HG02943 (cell line): ENCODE results near the gene HPN.
"Not testable (repeated sequence)": the region's sequence is repeated elsewhere in the genome, so short reads cannot be mapped to it uniquely, and the experiment has no call there.

Source experiments
- ATAC-seq: cut with Tn5 transposase; IDR thresholded peaks from one replicate; pipeline ENCODE4 v1.9.1; 2021; ENCODE audit warnings: mild to moderate bottlenecking, low read depth, moderate library complexity; ENCODE audit not compliant: unreplicated experiment

HPN gene

DNA sequence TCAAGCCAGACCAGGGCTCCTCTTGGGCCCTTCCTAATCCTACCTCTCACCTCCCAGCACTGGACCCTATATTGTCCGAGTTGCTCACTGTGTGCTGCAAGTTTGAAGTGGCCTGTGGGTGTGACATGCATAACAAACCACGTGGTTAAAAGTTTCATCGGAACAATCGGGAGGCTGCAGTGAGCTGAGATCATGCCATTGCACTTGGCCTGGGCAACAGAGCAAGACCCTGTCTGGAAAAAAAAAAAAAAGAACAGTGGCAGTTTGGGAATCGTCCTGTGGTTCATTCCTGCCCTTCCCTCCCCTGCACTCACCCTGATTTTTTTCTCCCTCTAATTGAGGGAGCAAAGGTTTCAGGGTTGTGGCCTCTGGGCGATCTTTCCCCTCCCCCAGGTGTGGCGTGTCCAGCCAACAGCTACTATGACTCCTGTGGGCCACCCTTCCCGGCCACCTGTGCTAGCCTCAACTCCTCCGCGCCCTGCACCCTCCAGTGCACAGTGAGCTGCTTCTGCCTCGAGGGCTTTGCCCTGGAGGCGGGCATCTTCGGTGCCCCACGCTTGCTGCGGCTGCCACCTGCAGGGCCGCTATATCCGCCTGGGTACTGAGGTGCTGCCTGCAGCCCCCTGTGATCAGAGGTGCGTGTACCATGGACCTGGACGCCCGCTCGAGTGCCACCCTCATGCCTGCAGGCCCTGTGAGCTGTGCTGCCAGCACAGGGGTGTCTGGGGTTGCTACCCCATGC, 57.8 kb downstream of the HPN start:
- ATAC-seq: no peak

DNA sequence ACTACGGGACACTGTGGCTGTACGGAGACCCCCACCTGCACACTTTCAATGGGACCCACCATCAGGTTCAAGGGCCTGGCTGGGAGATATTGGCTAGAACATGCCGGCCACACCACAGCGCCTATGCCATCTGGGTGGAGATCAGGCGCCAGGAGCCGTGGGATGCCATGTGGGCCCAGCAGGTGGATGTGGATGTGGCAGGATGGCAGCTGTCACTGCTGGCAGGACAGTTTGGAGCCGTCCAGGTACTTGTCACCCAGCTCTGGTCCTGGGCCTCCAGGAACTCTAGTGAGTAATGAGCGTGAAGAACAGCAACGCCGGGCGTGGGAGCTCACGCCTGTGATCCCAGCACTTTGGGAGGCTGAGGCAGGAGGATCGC, 58.4 kb downstream of the HPN start:
- ATAC-seq: no peak

DNA sequence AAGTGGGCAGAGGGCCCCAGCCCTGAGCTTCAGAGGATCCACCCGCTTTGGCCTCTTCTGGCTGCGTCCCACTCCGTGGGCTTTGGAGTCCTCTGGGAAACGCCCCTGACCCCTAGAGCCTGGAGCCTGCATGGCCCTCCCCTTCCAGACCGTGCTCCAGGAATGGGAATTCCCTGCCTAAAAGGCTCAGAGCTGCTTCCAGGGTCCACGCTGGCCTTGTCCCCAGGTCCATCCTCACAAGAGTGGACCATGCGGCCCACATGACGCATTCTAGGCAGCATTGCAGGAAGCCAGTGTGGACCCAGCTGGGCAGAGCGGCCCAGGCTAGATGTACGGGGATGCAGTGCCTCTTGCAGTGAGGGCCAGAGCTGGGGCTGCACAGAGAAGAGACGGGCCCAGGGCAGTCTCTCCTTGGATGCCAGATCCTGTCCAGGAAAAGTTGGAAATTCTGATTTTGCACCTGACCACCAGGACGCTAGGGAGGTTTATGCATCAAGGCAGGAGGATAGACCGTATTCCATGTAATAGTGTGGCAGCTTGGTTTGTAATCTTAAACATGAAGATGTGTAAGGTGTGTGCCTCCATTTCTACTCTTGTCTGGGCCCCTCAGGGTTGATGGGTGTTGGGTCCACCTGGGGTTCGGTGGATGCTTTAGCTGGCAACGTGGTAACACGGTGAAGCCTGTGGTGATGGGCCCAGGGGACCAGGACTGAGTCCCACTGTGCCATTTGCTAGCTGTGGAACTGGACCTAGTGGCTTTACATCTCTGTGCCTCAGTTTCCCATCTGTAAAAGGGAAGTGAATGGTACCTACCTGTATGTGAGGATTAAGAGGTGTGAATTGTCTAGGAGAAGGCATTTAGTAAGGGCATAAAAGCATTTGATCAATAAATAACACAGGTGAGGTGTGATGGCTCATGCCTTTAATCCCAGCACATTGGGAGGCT, 59.3 kb downstream of the HPN start:
- no peak for ATAC-seq

DNA sequence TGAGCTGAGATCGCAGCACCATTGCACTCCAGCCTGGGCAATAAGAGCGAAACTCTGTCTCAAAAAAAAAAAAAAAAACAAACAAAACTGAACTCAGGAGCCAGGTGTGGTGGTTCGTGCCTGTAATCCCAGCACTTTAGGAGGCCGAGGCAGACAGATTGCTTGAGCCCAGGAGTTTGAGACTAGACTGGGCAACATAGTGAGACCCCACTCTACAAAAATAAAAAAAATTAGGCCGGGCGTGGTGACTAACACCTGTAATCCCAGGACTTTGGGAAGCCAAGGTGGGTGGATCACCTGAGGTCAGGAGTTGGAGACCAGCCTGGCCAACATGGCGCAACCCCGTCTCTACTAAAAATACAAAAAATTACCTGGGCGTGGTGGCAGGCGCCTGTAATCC, 60.4 kb downstream of the HPN start:
- ATAC-seq: not testable (repeated sequence)

DNA sequence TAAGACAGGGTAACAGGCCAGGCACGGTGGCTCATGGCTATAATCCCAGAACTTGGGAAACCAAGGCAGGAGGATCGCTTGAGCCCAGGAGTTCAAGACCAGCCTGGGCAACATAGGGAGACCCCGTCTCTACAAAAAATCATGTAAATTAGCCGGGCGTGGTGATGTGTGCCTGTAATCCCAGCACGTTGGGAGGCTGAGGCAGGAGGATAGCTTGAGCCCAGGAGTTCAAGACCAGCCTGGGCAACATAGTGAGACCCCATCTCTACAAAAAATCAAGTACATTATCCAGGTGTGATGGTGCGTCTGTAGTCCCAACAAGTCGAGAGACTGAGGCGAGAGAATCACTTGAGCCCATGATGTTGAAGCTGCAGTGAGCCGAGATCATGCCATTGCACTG, 62.1 kb downstream of the HPN start:
- ATAC-seq: not testable (repeated sequence)

DNA sequence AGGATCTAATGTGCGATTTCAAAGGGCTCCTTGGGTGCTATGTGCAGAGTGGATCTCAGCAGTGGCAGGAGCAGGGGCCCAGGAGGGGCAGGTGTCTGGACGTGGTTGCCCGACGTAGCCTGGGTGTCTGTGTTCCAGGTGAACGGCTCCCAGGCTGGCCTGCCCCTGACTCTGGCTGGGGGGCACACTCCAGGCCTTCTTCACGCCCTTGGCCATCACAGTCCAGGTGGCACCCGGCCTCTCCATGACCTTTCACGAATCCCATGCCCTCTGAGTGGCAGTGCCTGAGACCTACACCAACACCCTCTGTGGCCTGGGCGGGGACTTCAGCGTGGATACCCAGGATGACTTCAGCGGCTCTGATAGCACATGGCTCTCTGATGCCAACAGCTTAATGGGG, 62.8 kb downstream of the HPN start:
- no peak for ATAC-seq

DNA sequence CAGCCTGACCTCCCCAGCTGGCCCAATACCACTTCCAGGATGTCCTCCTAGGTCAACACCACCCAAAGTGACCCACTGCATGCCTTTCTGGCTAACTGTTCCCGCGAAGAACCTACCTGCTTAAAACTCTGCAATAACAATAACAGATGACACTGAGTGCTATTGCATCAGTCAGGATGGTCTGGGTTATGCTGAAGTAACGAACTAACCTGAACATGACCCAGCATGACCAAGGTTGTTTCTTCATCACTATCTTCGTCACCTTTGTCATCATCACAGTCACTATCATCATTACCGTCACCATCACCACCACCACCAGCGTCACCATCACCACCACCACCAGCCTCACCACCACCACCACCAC, 63.5 kb downstream of the HPN start:
- ATAC-seq: no peak

DNA sequence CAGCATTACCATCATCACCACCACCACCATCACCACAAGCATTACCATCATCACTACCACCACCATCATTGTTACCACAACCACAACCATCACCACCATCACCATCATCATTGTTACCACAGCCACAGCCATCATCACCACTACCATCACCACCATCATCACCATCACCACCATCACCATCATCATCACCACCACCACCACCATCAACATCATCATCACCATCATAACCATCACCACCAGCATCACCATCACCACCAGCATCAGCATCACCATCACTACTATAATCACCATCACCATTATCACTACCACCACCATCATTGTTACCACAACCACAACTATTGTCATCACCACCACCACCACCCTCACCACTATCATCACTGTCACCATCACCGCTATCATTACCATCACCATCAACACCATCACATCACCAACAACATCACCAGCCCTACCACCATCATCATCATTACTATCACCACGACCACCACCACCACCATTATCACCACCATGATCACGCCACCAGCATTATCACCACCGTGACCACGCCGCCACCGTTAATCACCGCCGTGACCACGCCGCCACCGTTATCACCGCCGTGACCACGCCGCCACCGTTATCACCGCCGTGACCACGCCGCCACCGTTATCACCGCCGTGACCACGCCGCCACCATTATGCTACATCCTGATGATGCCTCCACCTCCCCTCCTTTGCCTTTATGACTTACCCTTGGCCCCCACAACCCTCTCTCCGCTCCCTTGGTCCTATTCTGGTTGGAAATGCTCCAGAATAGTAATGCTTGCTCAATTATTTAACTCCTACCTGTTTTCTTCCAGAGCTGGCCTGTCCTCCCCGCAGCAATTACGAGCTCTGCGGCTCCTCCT, 64.1 kb downstream of the HPN start:
- ATAC-seq: no peak

DNA sequence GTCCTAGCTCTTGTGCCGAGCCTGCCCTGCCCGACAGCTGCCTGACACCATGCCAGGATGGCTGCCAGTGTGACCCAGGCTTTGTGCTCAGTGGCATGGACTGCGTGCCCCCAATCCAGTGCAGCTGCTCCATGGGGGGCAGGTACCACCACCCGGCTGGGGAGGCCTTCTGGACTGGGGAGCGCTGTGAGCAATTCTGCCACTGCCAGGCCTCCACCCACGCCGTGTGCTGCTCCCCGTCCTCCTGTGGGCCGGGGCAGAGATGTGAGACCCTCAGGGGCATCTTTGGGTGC, 64.7 kb downstream of the HPN start:
- no peak for ATAC-seq

DNA sequence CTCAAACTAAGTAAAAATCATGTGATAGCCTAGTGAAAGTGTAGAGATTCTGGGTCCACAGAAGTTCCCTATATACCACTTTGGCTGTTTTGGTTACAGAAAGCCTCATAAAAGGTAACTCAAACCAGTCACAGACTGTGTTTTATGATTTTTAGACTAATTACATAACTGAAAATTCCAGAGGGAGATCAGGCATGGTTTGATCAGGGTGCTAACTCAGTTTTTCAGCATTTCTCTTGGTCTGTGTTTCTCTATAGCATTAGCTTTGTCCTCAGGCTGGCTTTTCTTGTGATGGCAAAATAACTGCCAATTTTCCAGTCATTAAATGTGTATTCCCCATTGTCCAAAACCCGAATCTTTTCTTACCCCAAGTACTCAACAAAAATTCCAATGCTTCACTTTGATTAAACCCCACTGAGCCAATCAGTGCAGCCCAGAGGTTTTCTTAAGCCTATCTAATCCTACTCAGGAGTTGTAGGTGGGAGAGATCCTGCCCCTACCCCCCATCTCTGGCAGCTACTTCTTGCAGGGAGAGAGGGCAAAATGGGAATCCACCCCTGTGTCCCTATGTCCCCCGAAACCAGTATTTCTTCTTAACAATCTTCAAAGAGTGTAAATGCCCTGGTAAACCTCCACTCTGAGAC, 65.5 kb downstream of the HPN start:
- no peak for ATAC-seq

DNA sequence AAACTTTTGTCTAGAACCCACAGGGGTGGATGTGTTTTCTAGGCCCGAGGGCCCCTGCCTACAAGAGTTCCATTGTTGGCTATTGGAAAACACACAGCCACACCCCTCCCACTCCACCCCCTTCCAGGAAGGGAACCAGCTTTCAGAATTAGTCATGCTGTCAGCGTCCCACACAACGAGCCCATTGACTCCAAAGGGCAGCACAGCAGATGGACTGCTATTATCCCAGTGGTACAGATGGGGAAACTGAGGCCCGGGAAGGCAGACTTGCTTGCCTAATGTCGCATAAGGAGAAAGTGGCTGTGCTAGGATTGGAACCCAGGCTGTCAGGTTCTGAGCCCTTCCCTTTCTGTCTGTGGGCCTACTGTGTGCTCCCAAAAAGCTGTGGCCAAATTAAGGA, 66.0 kb downstream of the HPN start:
- ATAC-seq: no peak

DNA sequence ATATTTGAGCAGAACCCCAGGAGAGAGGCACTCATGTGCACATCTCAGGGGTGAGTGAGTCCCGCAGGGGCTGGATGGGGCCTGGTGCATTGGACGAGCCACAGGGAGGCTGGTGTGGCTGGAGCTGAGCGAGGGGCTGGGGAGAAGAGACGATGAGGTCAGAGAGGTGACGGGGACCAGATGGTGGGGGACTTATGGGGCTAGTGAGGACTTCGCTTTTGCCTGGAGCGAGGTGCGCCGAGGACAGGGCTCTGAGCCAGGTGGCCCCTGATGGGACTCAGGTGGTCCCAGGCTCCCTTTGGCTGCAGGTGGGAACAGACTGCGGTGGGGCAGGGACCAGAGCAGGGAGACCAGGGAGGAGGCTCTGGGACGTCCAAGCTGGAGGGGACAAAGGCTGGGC, 67.2 kb downstream of the HPN start:
- ATAC-seq: no peak

DNA sequence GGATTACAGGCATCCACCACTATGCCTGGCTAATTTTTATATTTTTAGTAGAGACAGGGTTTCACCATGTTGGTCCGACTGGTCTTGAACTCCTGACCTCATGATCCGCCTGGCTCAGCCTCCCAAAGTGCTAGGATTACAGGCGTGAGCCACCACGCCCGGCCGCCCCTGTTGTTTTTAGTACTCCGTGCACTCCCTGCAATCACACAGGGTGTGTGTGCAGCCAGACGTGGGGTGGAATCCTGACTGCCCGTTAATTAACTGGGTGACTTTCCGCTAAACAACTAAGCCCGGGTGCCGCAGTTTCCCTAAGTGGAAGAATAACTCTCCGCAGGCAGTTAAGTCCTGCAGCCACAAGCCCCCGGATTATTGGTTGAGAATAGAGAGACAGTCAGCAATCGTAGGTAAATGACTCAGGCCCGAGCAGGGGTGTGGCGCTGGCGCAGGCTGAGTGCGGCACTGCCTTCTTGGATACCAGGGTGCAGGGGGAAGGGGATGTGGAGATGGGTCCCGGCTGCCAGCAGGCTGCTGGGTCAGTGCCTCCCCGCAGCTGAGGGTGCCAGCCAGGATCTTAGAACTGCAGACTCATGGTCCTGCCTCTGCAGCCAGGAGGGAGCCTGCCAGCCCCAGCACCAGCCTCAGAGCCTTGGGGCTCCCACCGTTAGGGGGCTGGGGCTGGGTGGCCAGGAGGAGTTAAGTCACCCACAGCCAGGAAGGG, 68.0 kb downstream of the HPN start:
- ATAC-seq: no peak

DNA sequence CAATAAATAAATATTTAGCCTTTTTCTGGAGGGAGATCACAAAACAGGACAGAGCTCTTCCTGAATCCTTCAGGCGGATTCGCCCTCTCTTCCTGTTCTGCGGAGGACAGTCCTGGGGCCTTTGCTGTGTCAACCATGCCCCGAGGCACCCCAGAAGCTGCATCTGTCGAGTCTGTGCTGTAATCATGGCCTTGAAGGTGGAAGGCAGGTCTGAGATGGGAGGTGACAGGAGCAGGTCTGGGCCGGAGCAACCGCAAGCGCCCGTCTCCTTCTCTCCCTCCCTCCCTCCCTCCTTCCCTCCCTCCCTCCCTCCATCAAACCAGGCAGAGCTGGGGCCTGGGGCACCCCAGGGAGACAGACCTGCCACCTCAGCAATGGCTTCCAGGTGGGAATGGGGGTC, 69.5 kb downstream of the HPN start:
- no peak for ATAC-seq

DNA sequence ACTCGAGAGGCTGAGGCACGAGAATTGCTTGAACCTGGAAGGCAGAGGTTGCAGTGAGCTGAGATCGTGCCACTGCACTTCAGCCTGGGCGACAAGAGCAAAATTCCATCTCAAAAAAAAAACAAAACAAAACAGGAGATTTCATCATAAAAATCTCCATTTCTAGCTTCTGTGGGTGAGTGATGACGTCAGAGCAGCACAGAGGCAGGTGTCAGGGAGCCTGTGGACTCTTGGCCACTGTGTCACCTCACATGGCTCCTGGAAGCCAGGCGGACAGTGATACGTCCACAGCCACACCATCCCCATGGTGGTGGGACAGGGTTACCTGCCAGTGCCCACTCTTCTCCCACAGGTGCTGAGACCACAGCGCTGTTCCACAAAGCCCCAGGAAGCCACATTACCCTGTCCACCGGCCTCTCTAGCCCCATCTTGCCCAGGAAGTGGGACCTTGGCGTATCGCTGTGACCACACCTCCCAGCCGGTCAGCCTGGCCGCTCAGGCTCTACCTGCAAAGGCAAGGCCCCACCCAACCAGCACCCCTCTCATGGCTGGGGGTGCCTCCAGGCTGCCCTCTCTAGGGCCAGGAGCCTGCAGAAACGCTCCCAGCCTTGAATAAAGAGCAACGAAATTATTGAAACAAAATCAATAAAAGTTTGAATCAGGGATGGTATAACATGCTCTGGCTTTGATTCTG, 71.6 kb downstream of the HPN start:
- no peak for ATAC-seq

DNA sequence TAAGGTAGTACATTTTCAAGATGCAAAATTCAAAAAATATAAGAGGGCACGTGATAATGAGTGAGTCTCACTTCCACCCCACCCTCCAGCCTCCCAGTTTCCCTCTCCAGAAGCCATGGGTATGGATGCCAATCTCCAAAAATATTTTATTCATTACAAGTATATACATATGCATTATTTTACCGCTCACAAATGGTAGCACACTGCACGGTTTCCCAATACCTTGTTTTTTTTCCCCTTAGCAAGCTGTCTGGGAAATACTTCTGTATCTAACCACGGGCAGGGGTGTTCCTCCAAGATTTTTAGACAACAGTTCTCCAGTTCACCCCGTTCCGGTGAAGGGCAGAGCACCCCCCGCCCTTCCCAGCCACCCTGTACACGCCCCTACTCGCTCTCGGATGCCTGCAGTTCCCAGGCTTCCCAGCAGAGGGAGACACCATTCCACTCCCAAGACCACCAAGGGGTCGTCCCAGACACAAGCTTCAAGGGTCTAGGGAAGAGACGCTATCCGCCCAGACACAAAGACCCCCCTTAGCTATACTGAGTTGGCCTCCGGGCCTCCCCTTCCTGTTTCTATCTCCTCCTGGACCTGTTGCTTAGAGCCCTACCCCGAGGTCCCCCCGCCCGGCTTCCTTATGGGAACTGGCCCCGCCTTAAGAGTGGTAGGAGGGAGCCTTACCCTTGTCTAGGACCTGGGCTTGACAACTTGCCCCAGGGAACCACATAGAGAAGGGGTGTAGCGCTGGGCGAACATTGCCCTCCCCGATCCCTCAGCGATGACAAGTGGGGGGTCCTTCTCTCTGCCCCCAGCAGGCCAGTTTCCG, 73.0 kb downstream of the HPN start:
- ATAC-seq: no peak

DNA sequence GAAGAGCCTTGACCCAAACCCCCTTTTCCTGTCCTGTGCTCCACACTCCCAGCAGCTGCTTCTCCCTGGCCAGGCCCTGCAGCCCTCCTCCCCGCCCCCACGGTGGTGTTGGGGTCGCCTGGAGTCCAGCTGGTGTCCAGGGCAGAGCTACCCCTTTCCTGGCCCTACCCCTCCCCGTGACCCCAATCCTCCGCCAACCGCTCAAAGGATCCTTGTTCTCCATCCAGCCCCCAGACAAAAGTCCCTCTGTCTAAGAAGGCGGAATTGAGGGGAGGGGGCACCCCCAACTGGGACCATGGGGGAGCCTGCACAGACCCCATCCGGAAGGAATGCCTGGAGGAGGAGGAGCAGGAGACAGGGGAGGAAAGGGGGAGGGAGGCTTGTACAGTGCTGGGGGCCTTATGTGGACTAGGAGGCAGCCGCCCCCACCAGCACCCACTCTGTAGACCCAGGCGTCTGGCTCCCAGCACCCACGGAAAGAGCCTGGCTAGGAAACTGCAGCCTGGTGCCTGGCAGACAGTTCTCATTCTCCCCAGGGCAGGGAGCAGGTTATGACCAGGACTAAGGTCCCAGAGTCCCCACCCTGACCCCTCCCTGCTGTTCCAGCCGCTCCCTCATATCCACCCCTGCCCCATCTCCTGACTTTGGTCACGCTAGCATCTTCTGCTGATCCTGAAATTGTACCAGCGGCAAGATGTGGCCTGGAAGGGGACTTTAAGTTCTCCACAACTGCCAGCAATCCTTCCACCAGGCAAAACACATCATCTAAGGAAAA, 73.8 kb downstream of the HPN start, which contains the start of gene FXYD3:
FXYD3 (plus strand) TSS at position 647 of the 775 bp plus-strand sequence. CDS start 3,554 bp downstream, outside the sequence.
- no peak for ATAC-seq
